Activated naive CD8-positive, alpha-beta T cell treated with anti-CD3 and anti-CD28 coated beads for 36 hours (primary cell): Measurements from ENCODE around the gene ADAMTS1. TPM values are rescaled to one million over a fixed set of nuclear protein-coding genes. Genes with fewer than 3 reads are reported as not detected.

ENCODE experiments used
- DNase-seq: peaks from one replicate; pipeline ENCODE4 v3.0.0; 2021
- H3K27ac Mint-ChIP-seq: one replicate; pipeline ENCODE4 v1.8.0; 2022; ENCODE audit warnings: mild to moderate bottlenecking, moderate library complexity, mixed read lengths
- H3K27me3 Mint-ChIP-seq: one replicate; pipeline ENCODE4 v1.8.0; 2022; ENCODE audit warnings: mild to moderate bottlenecking, mixed read lengths
- H3K36me3 Mint-ChIP-seq: one replicate; pipeline ENCODE4 v1.8.0; 2021; ENCODE audit warnings: mild to moderate bottlenecking, mixed read lengths
- H3K4me1 Mint-ChIP-seq: one replicate; pipeline ENCODE4 v1.8.0; 2021; ENCODE audit warnings: mixed read lengths
- H3K4me3 Mint-ChIP-seq: one replicate; pipeline ENCODE4 v1.8.0; 2022; ENCODE audit warnings: mild to moderate bottlenecking, moderate library complexity, mixed read lengths
- H3K9me3 Mint-ChIP-seq: one replicate; pipeline ENCODE4 v1.8.0; 2022; ENCODE audit warnings: mixed read lengths
- total RNA-seq, 2 experiments: library from RNA; stranded (reverse); gene quantifications; one replicate each; pipeline ENCODE4 v1.2.3, GENCODE V29; 2021

Gene ADAMTS1
- total RNA-seq, 2 experiments from 2014 or later = 0.06 TPM; not detected in 1

DNA sequence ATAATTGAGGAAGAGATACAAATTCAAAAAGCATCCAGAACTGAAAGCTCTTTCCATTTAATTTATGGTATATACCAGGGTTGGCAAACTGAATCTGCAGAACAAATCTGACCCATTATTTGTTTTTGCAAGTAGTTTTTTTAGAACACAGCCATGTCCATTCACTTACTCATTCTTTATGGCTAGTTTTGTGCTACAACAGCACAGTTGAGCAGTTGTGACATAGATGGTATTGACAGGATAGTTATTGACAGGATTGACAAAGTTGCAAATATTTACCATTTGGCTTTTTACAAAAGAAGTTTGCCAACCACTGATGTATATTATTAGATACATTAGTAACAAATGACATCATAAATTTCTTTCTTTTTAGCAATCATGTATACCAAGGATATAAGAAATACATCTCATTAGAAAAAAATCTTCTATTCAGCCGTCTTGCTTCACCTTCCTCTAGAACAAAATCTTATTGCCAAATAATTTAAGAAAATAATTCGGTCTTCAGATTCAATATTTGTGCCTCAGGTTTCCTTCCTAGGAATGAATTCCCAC, 9.4 kb downstream of the ADAMTS1 start:
- peaks cover 6% of the 10 kb centered on the region for H3K4me1 Mint-ChIP-seq

DNA sequence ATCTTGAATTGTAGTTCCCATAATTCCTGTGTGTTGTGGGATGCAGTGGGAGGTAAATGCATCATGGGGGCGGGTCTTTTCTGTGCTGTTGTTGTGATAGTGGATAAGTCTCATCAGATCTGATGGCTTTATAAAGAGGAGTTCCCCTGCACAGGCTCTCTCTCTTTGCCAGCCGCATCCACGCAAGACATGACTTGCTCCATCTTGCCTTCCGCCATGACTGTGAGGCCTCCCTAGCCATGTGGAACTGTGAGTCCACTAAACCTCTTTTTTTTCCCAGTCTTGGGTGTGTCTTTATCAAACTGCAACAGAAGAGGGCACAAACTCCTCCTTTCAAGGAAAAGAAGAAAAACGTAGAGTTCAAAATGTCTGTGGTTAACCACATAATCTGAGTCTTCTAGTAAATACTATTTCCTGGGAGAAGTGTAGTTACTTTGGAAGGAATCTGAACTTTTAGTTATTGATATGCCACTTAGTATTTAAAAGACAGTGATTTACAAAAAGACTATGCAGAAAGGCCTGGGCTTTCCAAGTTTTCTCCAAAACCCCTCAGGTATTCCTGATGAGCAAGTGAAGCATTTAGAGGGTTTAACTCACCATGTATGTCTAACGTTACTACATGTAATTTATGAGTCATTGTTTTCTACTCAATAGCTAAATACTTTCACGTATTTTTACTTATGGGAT, 10.0 kb downstream of the ADAMTS1 start:
- Mint-ChIP-seq H3K27ac (no peak overlapping the region), H3K27me3 (peaks cover 31% of the 10 kb centered on the region), H3K4me1 (peaks cover 6% of the 10 kb centered on the region), H3K9me3 (no peaks in the 10 kb centered on the region), H3K4me3 (no peak overlapping the region), H3K36me3 (no peaks in the 10 kb centered on the region)
- no peak for DNase-seq

More for the DNA sequence above, 9.4 kb downstream of the ADAMTS1 start:
- Mint-ChIP-seq H3K27ac (no peak overlapping the region), H3K9me3 (no peaks in the 10 kb centered on the region), H3K4me3 (no peak overlapping the region), H3K27me3 (peaks cover 34% of the 10 kb centered on the region), H3K36me3 (no peaks in the 10 kb centered on the region)
- no peak for DNase-seq

DNA sequence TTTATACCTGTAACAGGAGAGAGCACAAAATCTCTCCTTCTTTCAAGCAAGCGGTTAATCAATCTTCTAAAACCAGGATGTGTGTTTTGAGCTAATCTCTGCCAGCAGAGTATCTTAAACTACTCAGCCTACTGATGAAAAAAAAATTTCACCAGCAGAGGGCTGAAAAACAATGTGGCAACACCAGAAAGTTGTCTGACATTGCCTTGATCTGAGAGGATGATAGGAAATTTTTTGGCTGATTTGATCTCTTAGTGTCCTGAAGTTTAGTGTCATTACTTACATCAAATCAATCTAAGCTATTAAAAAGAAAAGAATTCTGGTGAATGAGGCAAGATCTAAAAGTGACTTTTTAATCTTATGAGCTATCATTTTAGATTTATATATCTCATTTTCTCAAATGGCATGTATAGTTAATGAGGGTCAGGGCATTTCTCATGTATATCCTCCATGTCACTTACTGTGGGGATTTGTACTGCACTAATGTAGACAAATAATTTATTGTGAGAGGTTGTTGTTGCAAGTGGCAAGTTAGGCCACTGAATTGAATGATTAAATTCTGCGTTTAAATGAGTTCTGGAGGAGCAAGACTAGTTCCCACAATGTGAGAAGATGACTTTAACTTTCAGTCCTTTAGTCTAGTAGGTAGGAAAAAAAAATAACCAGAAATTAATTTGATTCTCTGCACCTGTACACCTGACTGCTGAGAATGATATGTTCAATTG, 10.9 kb downstream of the ADAMTS1 start:
- Mint-ChIP-seq H3K36me3 (no peaks in the 10 kb centered on the region), H3K27ac (no peak overlapping the region), H3K27me3 (peaks cover 25% of the 10 kb centered on the region), H3K4me3 (no peak overlapping the region), H3K9me3 (no peaks in the 10 kb centered on the region), H3K4me1 (peaks cover 6% of the 10 kb centered on the region)
- no peak for DNase-seq

DNA sequence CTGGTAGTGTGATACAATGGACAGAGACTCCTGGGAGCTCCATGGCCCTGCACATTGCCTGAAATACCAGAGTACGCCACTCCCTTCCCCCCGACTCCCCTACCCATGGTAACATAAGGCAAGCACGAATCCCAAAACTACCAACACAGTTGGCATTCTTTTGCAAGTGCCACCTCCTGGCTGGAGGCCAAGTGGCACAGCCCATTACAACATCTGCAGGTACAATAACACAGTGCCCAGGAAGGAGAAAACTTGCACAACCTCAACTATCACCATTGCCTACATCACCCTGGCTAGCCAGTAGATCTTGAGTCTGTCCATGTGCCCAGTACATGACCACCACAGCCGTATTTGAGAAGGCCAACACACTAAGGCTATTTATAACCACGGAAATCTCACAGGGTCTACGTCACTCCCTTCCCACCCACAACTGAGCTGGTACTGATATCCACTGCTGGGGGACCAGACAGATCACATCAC, 11.7 kb downstream of the ADAMTS1 start:
- Mint-ChIP-seq H3K36me3 (no peaks in the 10 kb centered on the region), H3K9me3 (no peaks in the 10 kb centered on the region), H3K4me3 (no peak overlapping the region), H3K27me3 (peaks cover 25% of the 10 kb centered on the region), H3K27ac (no peak overlapping the region), H3K4me1 (peaks cover 6% of the 10 kb centered on the region)
- no peak for DNase-seq

DNA sequence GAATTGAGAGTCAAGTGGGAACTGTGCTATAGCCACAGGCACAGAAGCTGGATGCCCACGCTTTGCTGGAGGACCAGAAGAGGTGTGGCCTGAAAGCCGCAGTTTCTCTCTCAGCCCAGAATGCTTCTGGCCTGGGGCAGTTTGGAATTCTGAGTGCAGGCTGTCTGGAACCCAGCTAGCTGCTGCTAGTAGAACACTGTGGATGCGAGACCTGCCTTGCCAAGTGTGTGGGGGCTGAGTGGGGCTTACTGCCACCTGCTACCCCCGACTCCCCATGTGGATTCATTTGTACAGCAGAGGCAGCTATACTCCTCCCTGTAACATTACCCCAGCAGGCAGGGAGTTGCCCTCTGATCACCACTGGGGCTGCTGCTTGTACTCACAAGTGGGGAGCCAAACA, 12.2 kb downstream of the ADAMTS1 start:
- Mint-ChIP-seq H3K27me3 (peaks cover 21% of the 10 kb centered on the region), H3K9me3 (no peaks in the 10 kb centered on the region), H3K27ac (no peak overlapping the region), H3K4me3 (no peak overlapping the region), H3K36me3 (no peaks in the 10 kb centered on the region), H3K4me1 (peaks cover 6% of the 10 kb centered on the region)
- no peak for DNase-seq

DNA sequence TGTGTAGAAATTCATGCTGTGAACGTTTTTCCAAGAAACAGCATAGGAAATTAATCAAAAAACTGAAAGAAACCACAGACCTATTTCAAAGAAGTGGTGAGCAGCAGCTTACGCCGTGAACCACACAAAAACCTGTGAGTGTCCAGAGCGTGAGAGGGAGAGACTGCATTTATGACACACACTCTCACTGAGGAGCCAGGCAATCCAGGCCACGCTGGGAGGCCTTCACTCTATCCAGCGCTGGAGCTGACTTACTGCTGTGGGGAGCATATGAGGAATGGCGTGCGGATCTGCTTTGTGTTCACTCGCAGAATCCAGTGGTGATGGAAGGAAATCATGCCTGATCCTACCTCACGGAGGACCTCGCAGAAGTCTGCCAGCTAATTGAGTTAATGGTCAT, 12.7 kb downstream of the ADAMTS1 start:
- Mint-ChIP-seq H3K4me3 (no peak overlapping the region), H3K9me3 (no peaks in the 10 kb centered on the region), H3K36me3 (no peaks in the 10 kb centered on the region), H3K4me1 (peaks cover 6% of the 10 kb centered on the region), H3K27me3 (peaks cover 19% of the 10 kb centered on the region), H3K27ac (no peak overlapping the region)
- no peak for DNase-seq

DNA sequence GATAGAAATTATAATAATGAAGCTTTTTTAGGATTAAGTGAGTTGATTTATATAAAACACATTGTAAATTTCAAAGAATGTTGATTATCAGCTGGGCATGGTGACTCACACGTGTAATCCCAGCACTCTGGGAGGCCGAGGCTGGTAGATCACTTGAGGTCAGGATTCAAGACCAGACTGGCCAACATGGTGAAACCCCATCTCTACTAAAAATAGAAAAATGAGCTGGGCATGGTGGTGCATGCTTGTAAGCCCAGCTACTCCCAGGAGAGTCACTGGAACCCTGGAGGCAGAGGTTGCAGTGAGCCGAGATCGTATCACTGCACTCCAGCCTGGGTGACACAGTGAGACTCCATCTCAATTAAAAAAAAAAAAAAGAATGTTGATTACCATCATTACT, 18.4 kb downstream of the ADAMTS1 start:
- DNase-seq = no peak
- no peaks in the 10 kb centered on the region for H3K36me3 Mint-ChIP-seq
- no peak overlapping the region for H3K4me3 Mint-ChIP-seq
- no peaks in the 10 kb centered on the region for H3K4me1 Mint-ChIP-seq
- no peak overlapping the region for H3K27ac Mint-ChIP-seq
- peaks cover 2% of the 10 kb centered on the region for H3K9me3 Mint-ChIP-seq
- H3K27me3 Mint-ChIP-seq = peaks cover 17% of the 10 kb centered on the region

DNA sequence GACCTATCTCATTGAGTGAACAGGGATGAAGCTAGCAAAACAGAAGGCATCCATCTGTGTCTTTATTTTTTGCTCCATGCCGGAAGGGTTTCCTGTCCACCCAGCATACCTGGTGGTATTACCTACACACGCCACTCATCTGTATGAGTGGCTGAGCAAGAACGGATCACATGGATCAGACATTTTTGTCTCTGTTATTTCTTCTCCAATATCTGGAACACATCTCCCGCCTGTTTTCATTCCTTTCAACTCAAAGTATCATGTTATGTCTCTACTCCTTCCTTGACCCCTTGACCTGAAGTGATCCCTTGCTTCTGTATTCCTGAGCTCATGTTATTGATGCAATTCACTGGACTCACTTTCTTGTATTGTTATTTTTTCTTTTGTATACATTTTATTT, 24.7 kb downstream of the ADAMTS1 start:
- peaks cover 22% of the 10 kb centered on the region for H3K27me3 Mint-ChIP-seq
- H3K36me3 Mint-ChIP-seq = no peaks in the 10 kb centered on the region
- no peak for DNase-seq
- H3K4me1 Mint-ChIP-seq = no peaks in the 10 kb centered on the region
- H3K27ac Mint-ChIP-seq = no peak overlapping the region
- H3K4me3 Mint-ChIP-seq = no peak overlapping the region
- peaks cover 2% of the 10 kb centered on the region for H3K9me3 Mint-ChIP-seq

DNA sequence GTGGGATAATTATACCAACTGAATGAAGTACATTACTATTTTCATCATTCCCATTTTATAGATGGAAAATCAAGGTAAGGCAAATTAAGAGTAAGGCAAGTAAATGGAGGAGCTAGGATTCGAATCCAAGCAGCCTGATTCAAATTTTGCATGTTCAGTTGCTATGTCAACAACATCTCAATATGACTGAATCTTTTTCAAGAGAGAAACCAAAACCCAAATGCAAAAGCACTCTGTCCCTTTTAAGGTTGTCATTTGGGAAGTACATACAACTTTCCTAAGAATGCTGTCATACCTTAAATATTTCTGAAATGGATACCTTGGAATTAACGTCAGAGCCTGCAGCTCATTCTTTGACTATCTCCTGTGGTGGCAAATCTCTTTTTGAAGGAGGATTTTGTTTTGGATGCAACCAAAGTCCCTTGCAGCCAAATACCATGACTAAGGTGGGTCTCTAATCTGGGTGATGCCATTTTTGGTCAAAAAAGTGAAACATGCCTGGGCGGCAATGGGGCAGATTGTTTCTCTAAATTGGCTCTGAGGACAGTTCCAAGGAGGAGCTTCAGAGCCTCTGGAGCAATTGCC, 25.4 kb downstream of the ADAMTS1 start:
- Mint-ChIP-seq H3K9me3 (peaks cover 2% of the 10 kb centered on the region), H3K36me3 (no peaks in the 10 kb centered on the region), H3K27ac (no peak overlapping the region), H3K27me3 (peaks cover 23% of the 10 kb centered on the region), H3K4me3 (no peak overlapping the region), H3K4me1 (no peaks in the 10 kb centered on the region)
- no peak for DNase-seq

DNA sequence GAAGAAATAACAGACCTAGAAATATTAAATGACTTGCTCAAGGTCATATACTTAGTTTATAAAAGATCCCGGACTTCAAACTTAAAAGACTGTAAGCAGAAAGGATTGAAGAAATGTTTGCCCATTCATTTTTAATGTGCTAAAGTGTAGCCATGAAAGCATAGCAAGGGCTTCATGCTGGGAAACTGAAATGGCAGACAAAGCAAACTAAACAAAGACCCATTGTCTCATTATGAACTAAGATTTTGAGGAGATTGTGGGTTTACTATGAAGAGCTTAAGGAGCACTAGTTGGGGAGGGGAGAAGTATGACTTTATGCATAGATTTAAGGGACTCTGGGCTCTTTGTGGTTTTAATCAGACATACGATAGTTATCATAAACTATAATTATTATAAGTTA, 26.3 kb downstream of the ADAMTS1 start:
- Mint-ChIP-seq H3K36me3 (no peaks in the 10 kb centered on the region), H3K27ac (no peak overlapping the region), H3K9me3 (peaks cover 2% of the 10 kb centered on the region), H3K4me3 (no peak overlapping the region), H3K27me3 (peaks cover 18% of the 10 kb centered on the region), H3K4me1 (no peaks in the 10 kb centered on the region)
- DNase-seq = no peak

DNA sequence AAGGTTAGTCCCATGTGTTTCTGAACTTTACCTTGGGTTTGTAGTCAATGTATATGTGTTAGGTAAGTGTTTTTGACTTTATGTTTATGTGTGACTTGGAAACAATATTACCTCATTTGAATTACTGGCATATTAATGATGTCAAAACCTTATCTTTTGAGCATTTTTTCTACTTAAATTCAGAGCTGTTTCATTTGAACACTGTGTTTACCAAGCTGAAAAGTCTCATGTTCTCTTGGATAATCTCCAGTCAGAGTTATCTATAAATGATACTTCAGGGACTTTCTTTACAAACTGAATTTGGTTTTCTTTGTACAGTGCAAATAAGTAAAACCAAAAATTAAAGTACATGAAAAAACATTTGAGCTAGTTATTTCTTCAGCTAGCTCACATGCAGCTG, 30.0 kb downstream of the ADAMTS1 start:
- H3K4me3 Mint-ChIP-seq = no peak overlapping the region
- H3K27ac Mint-ChIP-seq = no peak overlapping the region
- peaks cover 7% of the 10 kb centered on the region for H3K27me3 Mint-ChIP-seq
- H3K36me3 Mint-ChIP-seq = no peaks in the 10 kb centered on the region
- no peaks in the 10 kb centered on the region for H3K4me1 Mint-ChIP-seq
- no peaks in the 10 kb centered on the region for H3K9me3 Mint-ChIP-seq
- DNase-seq = no peak

DNA sequence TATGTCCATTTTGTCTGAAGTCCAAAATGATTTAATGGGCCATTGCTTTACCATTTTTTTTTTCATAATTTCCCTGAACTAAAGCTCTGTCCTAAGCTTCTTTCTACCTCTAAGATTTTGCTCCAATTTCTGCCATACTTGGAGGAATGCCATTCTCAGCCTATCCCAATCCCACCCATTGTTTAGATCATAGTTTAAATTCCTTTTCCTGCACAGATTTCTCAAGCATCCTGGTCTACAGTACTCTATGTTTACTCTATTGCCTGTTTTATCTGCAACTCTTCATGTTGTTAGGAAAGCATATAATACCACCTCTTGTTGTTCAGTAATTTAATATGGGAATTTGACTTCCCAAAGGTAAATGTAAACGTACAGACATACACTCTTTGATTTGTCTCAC, 30.8 kb downstream of the ADAMTS1 start:
- Mint-ChIP-seq H3K9me3 (no peaks in the 10 kb centered on the region), H3K4me1 (no peaks in the 10 kb centered on the region), H3K27ac (no peak overlapping the region), H3K27me3 (peaks cover 7% of the 10 kb centered on the region), H3K36me3 (no peaks in the 10 kb centered on the region), H3K4me3 (no peak overlapping the region)
- DNase-seq = no peak

DNA sequence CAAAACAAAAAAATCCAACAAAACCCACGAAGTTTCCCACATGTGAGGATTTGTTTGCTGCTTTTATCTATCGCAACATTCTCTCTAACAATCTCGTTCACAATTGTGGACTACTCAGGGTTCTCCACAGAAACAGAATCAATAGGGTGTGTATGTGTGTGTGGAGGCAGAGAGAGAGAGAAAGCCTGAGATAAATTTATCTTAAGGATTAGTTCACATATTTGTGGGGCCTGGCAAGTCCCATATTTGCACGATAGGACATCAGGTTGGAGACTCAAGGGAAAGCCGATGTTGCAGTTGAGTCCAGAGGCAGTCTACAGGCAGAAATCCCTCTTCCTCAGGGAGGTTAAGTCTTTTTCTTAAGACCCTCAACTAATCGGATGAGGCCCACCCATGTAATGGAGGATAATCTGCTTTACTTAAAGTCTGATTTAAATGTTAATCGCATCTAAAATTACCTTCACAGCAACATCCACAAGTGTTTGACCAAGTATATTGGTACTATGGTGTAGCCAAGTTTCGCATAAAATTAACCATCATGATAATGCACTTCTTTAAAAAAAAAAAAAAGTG, 31.7 kb downstream of the ADAMTS1 start:
- H3K9me3 Mint-ChIP-seq = no peaks in the 10 kb centered on the region

DNA sequence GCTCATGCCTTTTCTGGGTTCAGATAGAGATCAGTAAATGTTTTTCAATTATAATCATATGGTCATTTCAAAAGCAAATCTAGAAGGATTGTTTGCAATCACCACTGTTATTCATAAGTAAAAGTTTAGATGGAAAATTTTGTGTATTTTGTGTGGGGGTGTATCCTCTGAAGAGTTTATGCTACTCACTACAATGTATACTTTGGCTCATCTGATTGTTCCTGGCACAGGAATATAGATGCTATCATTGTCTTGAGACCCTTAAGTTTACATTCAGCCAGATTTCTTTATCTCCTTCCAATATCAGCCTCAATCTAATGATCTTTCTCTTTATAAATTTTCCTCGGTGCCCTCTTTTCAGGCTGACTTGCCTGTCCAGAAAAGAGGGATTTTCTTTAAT, 33.0 kb downstream of the ADAMTS1 start:
- no peaks in the 10 kb centered on the region for H3K4me1 Mint-ChIP-seq
- no peak overlapping the region for H3K4me3 Mint-ChIP-seq
- DNase-seq = no peak

More for the DNA sequence above, 31.7 kb downstream of the ADAMTS1 start:
- H3K27me3 Mint-ChIP-seq = peaks cover 4% of the 10 kb centered on the region
- H3K4me3 Mint-ChIP-seq = no peak overlapping the region
- DNase-seq = no peak
- H3K27ac Mint-ChIP-seq = no peak overlapping the region
- H3K4me1 Mint-ChIP-seq = no peaks in the 10 kb centered on the region
- H3K36me3 Mint-ChIP-seq = no peaks in the 10 kb centered on the region

DNA sequence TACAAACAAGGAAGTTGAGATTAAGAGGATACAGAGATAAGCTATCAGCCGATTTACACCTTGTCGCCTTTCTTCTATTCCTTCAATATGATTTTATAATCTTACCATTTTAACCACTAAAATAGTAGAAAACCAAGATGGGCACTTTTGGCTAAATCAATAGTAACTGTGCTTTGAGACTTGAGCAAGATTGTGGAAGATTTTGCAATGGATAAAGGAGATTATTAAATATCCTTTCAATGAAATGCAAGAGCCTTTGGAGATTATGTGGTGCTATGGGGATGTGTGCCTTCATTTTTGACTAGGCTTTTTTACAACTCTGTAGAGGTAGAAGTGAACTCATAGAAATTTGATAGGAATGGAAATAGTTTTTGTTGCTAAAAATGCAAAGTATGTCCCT, 33.7 kb downstream of the ADAMTS1 start:
- Mint-ChIP-seq H3K9me3 (no peaks in the 10 kb centered on the region), H3K27ac (no peak overlapping the region), H3K4me3 (no peak overlapping the region), H3K36me3 (no peaks in the 10 kb centered on the region), H3K4me1 (no peaks in the 10 kb centered on the region), H3K27me3 (peaks cover 11% of the 10 kb centered on the region)
- DNase-seq = no peak

More for the DNA sequence above, 33.0 kb downstream of the ADAMTS1 start:
- Mint-ChIP-seq H3K27ac (no peak overlapping the region), H3K27me3 (peaks cover 11% of the 10 kb centered on the region), H3K36me3 (no peaks in the 10 kb centered on the region), H3K9me3 (no peaks in the 10 kb centered on the region)
